HG02588 (cell line): Measurements from ENCODE around the gene OTOGL.

ENCODE experiments used
- ATAC-seq: cut with Tn5 transposase; IDR thresholded peaks from one replicate; pipeline ENCODE4 v1.9.1; 2021; ENCODE audit warnings: mild to moderate bottlenecking, moderate library complexity; ENCODE audit not compliant: unreplicated experiment

The OTOGL gene

GRCh38 chr12:80422550-80422949 is 323.2 kb downstream of the OTOGL start:
- no peak for ATAC-seq
